Activated T-helper 1 cell treated with Interleukin-2 at 50 U/mL for 16 hours (primary cell): Measurements from ENCODE around the gene PYDC1.
A peak's percentile ranks its signal among the peaks of the same experiment; 100 is the strongest.
"Not testable (repeated sequence)": the region's sequence is repeated elsewhere in the genome, so short reads cannot be mapped to it uniquely, and the experiment has no call there.

Experiments used
- DNase-seq: peaks from one replicate; pipeline ENCODE4 v3.0.0-alpha.2; 2020; ENCODE audit warnings: low read depth

Gene PYDC1

GRCh38 chr16:31179219-31179746 is 37.7 kb downstream of the PYDC1 start:
- no peak for DNase-seq

GRCh38 chr16:31177136-31177535 is 39.8 kb downstream of the PYDC1 start:
- peak; percentile 28 for DNase-seq

GRCh38 chr16:31170048-31170447 is 46.9 kb downstream of the PYDC1 start:
- DNase-seq = not testable (repeated sequence)

GRCh38 chr16:31168848-31169247 is 48.1 kb downstream of the PYDC1 start:
- DNase-seq = no peak

GRCh38 chr16:31167315-31167714 is 49.6 kb downstream of the PYDC1 start:
- no peak for DNase-seq
